HG02642 (cell line): Measurements from ENCODE around the gene CLEC2D.
"Not testable (repeated sequence)": the region's sequence is repeated elsewhere in the genome, so short reads cannot be mapped to it uniquely, and the experiment has no call there.

Source experiments
- ATAC-seq: cut with Tn5 transposase; IDR thresholded peaks from one replicate; pipeline ENCODE4 v1.9.1; 2021; ENCODE audit warnings: mild to moderate bottlenecking; ENCODE audit not compliant: unreplicated experiment, poor library complexity

The CLEC2D gene, protein sequence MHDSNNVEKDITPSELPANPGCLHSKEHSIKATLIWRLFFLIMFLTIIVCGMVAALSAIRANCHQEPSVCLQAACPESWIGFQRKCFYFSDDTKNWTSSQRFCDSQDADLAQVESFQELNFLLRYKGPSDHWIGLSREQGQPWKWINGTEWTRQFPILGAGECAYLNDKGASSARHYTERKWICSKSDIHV

GRCh38 chr12:9669534-9669933 lies at the start of gene CLEC2D:
Gene CLEC2D, plus strand, starts transcription at chr12:9669713. Its CDS starts 22 bp downstream, at chr12:9669735.
- peak; percentile 32 for ATAC-seq

GRCh38 chr12:9625019-9625418 lies 44.5 kb upstream of the CLEC2D start:
- no peak for ATAC-seq

DNA sequence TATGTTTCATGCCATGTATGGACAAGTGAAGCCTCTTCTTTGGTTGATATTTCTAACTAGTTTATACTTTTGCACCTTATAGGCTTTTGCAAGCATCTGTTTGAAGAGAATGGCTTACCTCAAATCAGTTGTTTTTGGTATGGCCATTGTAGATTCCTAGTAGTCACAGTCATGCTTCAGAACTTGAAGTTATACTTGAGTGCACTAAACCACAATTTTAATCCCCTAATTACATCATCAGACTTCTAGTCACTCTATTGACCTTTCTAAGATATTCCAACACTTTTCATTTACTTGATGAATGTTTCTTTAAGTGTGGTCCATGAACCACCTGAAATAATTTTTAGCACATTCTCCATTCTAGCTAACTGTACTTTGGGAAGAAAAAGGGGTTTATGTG lies 43.2 kb upstream of the CLEC2D start:
- no peak for ATAC-seq

DNA sequence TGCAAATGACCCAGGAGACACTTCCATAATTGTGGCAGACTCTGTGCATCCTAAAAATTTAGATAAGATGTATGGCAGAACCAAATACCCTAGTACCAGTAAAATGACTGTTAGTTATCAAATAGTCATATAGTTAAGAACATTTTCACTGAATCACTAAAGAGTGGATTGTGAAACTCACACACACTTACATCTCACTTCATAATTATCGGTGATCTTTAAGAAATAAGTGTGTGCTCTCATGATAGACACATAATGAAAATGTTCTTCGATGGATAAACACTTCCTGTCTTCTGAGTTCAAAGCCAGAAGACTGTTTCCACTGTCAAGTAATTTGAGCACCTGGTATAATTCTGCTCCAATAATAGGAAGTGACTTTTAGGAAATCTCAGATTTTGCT lies 42.7 kb upstream of the CLEC2D start:
- no peak for ATAC-seq

GRCh38 chr12:9632766-9633165 lies 36.7 kb upstream of the CLEC2D start:
- ATAC-seq, result no peak

GRCh38 chr12:9634177-9634803 lies 35.2 kb upstream of the CLEC2D start:
- no peak for ATAC-seq

DNA sequence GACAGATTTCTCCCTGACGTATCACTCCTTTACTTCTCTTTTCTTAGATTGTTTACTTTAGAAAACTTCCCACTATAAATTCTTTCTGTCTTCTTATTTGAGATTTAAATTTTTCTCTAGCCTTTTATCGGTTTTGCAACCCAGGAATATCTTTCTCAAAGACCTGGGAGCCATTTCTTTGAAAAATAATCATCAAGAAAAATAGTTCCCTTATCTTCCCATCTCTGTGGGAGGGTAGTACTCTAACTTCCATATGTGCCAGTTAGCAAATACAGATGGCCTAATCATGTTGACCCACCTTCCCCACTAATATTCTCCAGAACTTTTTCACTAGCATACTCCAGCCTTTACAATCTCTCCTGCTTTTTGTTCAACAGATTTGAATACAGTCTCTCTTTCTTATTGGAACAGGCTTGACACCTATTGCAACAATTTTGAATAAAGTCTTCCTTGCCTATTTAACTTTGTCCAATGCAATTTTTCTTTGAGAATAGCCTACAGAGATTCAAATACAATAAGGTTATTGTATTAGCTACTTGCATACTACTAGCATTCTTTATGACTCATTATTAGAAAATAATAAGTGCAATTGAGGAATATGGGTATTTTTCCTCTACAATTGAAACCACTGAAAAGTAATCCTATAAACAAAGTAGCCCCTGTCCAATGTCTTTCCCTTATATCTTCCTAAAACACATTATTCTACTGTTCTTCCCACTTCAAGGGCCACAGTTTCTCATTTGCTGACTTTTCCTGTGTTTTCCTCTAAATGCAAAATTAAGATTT lies 34.4 kb upstream of the CLEC2D start:
- no peak for ATAC-seq

DNA sequence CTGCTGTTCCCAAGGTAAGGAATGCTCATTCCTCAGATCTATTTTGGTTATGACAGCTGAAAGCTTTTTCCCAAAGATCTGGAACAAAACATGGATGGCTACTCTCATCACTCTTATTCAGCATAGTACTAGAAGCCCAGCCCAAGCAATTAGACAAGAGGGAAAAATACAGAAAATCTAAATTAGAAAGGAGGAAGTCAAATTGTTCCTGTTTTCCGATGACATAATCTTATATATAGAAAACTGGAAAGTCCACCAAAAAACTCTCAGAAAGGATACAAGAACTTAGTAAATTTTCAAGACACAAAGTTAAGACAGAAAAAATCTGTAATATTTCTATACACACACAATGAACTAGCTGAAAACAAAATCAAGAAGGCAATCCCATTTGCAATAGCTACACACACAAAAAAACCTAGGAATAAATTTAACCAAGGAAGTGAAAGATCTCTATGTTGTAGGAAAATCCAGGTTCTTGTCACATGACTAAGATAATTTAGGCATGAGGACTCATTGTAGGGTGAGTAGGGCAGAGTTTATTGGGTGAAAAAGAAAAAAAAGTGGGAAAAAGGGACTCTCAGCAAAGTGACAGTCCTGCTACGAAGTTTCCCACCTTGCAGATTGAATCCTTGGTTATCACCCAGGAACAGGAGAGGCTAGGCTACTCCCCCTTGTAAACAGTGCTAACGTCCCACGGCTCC lies 33.2 kb upstream of the CLEC2D start:
- no peak for ATAC-seq

DNA sequence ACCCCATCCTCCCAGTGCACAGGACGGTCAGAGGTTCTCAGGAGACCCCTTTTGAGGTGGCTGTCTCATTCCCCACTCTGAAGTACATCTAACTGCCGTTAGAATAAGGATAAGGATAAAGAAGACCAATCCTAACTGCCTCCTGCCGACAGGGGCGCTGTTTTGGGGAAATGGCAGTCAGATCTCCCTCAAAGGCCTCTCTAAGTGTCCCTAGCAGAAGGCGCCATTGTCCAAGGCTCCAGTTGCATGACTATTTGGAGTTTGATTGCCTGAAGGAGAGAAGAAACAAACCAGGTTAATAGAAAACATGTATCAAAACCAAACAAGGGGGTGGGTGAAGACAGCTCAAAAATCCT lies 32.7 kb upstream of the CLEC2D start:
- no peak for ATAC-seq

- ATAC-seq, result no peak
Measured at GRCh38 chr12:9640024-9640423, 29.5 kb upstream of the CLEC2D start.

DNA sequence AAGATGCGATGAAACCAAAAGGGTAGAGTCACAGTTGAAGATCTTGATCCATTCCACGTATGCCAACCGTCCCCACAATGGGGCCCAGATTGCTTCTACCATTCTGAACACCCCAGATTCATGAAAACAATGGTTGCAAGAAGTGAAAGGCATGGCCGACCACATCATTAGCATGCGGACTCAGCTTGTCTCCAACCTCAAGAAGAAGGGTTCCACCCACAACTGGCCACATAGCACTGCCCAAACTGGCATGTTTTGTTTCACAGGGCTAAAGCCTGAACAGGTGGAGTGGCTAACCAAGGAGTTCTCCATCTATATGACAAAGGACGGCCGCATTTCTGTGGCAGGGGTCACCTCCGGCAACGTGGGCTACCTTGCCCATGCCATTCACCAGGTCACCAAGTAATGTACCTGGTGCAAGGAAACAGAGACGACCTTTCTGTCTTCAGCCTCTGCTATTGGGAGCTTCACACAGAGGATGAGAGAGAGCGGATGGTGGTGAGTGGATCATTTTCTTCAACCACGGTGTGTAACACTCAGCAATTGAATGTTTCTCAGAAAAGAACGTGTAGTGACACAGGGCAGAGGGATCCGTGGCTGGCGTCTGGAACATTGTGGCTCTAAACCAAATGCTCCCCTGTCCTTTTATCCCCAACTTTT lies 26.8 kb upstream of the CLEC2D start:
- no peak for ATAC-seq

DNA sequence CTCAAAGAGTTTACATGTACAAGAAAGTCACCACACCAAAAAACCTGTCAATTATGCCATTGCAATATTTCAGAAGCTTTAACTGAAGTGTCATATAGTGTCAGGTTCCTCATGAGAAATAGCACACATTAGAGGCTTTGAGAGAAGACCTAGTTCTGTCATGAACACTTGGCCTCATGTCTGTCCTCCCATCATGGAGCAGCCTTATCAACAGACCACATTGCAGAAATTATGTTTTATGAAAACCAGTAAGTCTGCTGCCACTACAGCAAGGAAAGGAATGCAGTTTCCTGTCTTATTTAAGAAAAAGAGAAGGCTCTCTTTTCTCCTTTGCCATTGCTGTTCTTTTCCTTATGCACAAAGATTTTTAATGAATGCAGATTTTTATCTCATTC lies 26.2 kb upstream of the CLEC2D start:
- no peak for ATAC-seq

DNA sequence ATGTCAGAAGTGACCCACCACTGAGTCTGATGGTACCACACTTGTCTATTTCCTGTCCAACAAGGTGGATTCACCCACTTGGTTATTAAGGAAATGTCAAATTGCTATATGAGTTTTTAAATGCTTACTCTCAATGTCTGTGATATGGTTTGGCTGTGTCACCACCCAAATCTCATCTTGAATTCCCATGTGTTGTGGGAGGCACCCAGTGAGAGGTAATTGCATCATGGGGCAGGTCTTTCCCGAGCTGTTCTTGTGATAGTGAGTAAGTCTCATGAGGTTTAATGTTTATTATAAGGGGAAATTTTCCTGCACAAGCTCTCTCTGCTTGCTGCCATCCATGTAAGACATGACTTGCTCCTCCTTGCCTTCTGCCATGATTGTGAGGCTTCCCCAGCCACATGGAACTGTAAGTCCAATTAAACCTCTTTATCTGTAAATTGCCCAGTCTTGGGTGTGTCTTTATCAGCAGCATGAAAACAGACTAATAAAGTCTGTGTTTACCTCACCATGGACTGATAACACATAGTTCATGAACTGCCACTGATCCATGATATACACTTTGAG lies 24.4 kb upstream of the CLEC2D start:
- not testable (repeated sequence) for ATAC-seq

DNA sequence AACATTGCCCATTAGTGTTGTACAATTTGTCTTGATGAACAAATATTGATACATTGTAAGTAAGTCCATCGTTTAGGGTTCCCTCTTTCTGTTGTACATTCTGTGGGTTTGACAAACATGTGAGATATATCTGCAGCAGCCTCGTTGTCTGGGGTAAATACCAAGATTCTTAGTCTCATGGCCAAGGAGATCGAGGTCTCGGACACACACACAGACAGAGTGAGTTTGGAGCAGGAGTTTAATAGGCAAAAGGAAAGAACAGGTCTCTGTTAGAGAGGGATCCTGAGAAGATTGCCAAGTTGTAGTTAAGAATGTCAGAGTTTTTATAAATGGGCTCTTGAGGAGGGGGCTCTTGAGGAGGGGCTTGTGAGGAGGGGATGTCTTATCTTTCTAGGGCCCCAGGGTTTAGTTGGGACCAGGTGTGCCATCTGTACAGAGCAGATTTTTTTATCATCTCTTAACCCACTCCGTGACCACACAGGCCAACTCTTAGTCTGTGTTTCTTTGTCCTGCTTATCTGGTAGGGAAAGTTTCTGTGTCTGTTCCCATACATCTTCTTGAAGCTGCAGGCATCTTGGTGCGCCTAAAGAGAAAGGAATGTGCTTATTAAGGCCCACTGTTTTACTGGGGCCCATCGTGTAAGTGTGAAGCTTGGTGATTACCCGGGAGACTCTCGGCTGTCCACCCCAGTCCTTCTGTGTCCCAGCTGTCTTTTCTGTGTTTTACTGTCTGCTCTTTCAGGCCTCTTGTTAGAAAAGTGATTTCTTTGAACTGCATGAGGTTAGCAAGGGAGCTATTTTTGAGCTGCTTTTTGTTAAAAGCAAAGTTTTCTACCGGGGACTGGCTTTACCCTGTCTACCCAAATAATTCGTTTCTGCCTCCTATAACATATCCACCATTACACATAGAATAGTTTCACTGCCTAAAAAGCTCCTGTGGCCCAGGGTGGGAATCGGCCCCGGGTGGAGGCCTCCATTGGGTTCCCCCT lies 22.4 kb upstream of the CLEC2D start:
- ATAC-seq, result no peak

GRCh38 chr12:9647825-9648700 lies 21.4 kb upstream of the CLEC2D start:
- ATAC-seq, result peak; percentile 72

DNA sequence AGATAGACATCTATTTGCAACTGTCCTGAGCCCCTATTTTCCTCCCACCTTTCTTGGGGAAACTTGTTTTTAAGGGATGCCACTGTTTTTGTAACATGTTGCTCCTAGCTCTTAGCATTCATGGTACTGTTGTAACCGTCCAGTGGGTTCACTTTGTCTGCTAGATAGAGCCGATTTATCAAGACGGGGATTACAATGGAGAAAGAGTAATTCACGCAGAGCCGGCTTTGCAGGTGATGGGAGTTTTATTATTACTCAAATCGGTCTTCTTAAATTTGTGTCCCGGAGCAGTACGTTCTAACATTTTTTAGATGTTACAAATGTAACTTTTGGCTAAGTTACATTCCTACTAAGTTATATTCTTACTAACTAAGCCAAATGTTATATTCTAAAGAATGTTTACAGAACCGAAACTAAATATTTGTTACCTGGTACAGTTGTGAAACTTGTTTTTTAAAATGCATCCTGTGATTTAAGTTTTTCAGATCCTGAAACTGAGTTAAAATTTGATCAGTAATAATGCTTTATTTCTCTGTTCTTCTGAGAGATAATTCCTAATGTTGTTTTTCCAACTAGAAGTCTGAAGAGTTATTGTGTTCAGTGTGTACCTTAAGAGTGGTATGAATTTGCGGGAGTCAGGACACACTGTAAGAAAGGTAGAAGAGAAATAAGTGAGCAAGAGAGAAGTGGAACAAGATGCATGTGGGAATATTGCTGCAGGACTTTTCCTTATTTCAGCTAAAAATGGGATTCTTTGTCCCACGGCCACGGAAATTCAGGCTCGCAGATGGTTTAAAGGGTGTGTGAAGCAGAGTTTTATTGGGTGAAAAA lies 20.6 kb upstream of the CLEC2D start:
- no peak for ATAC-seq

GRCh38 chr12:9649532-9649940 lies 20.0 kb upstream of the CLEC2D start:
- ATAC-seq, result no peak
